Stomach smooth muscle (tissue), 2 donors: ENCODE data around the gene RPL13.

Experiments used
- H3K27ac ChIP-seq: one replicate; pipeline ENCODE4 v1.7.0; 2013; ENCODE audit warnings: mild to moderate bottlenecking, low read length, inconsistent platforms
- H3K27me3 ChIP-seq, 2 donors: one replicate each; pipeline ENCODE4 v1.7.0; 2013; ENCODE audit warnings: low read length in 2 of 2; ENCODE audit not compliant: insufficient read depth in 2 of 2, control insufficient read depth in 1 of 2
- H3K36me3 ChIP-seq, 2 donors: one replicate each; pipeline ENCODE4 v1.7.0; 2013; ENCODE audit warnings: low read length in 2 of 2; ENCODE audit not compliant: control insufficient read depth in 2 of 2, insufficient read depth in 2 of 2
- H3K4me1 ChIP-seq: one replicate; pipeline ENCODE4 v1.7.0; 2013; ENCODE audit warnings: low read length; ENCODE audit not compliant: control insufficient read depth, insufficient read depth
- H3K4me3 ChIP-seq, 2 donors: one replicate each; pipeline ENCODE4 v1.7.0; 2013; ENCODE audit warnings: low read length in 2 of 2
- H3K9ac ChIP-seq, 2 donors: one replicate each; pipeline ENCODE4 v1.7.0; 2013; ENCODE audit warnings: low read length in 2 of 2, mild to moderate bottlenecking in 1 of 2
- H3K9me3 ChIP-seq, 2 donors: one replicate each; pipeline ENCODE4 v1.7.0; 2013; ENCODE audit warnings: low read length in 2 of 2; ENCODE audit not compliant: control insufficient read depth in 2 of 2
- donor health status: healthy.
- donor health status: Pancreatic carcinoma.

RPL13 gene

DNA sequence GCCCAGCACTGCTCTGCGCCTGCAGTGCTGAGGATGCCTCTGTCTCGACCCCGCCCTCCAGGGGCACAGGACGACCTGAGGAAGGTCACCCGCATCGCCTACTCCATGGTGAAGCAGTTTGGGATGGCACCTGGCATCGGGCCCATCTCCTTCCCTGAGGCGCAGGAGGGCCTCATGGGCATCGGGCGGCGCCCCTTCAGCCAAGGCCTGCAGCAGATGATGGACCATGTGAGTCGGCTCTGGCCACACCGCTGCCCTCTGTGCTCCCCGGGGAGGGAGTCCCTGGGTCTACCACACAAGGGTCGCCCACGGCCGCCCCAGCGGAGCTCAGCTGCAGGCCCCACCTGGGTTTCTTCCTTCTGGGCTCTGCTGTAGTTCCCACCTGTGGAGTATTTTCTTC lies 6.7 kb upstream of the RPL13 start:
- no peaks in the 10 kb centered on the region for H3K4me1 ChIP-seq
- H3K27me3 ChIP-seq = no peaks in the 10 kb centered on the region
- H3K4me3 ChIP-seq = no peak overlapping the region
- H3K27ac ChIP-seq = no peak overlapping the region
- H3K9ac ChIP-seq = no peak overlapping the region
- peaks cover 24 to 64% of the 10 kb centered on the region in 2 donors for H3K36me3 ChIP-seq
- no peaks in the 10 kb centered on the region for H3K9me3 ChIP-seq

DNA sequence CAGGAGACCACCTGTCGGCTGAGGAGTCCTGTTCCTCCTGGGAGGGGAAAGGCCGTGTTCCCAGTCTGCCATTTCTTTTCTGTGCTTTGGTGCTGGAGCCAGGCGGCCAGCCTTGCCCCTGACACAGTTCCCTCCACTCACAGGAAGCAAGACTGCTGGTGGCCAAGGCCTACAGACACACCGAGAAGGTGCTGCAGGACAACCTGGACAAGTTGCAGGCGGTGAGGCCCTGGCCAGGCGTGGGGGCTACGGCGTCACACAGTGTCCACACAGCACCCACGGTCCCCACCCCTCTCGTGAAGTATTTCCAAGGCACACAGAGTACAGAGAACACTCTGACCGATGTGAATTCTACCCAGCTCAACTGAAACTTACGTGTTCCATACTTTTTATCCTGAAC lies 6.1 kb upstream of the RPL13 start:
- no peaks in the 10 kb centered on the region for H3K4me1 ChIP-seq
- H3K36me3 ChIP-seq = peaks cover 19 to 58% of the 10 kb centered on the region in 2 donors
- H3K9me3 ChIP-seq = no peaks in the 10 kb centered on the region
- no peak overlapping the region for H3K9ac ChIP-seq
- H3K4me3 ChIP-seq = no peak overlapping the region
- H3K27ac ChIP-seq = no peak overlapping the region
- H3K27me3 ChIP-seq = no peaks in the 10 kb centered on the region

DNA sequence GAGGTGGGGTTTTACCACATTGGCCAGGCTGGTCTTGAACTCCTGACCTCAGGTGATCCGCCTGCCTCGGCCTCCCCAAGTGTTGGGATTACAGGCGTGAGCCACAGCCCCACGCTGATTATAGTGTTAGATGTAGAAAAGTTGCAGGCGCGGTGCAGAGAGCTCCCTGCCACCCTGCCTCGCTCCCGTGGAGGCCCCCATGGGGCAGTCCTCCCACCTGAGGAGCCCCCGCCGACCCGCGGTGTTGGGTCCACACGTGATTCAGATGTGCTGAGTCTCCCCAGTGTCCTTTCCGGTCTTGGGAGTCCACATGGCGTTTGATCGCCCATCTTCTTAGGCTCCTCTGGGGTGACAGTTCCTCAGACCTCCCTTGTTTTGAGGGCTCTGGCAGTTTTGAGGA lies 5.2 kb upstream of the RPL13 start:
- Histone ChIP-seq H3K4me1 (peaks cover 5% of the 10 kb centered on the region), H3K27ac (no peak overlapping the region), H3K36me3 (peaks cover 19 to 52% of the 10 kb centered on the region in 2 donors), H3K4me3 (no peak overlapping the region), H3K9me3 (no peaks in the 10 kb centered on the region), H3K27me3 (no peaks in the 10 kb centered on the region), H3K9ac (no peak overlapping the region)

DNA sequence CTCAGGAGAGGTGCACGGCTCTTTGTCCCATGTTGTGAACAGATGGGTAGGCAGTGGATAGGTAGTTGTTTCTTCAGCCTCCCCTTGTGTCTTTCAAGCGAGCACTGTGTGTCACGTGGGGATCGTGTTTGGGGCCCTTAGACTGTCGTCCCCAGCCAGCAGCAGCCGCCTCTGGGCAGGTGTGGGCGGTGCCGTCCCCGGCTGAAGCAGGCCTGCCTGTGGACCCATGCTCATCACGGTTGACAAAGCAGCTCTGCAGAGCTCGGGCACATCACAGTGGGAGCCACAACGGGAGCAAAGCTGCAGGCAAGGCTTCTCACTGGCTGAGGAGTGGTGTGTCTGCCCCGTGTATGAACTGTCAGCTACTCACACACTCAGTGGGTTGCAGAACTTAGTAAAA lies 4.7 kb upstream of the RPL13 start:
- H3K9me3 ChIP-seq = no peaks in the 10 kb centered on the region
- H3K27me3 ChIP-seq = no peaks in the 10 kb centered on the region
- H3K9ac ChIP-seq = no peak overlapping the region
- no peak overlapping the region for H3K27ac ChIP-seq
- H3K36me3 ChIP-seq = peaks cover 19 to 50% of the 10 kb centered on the region in 2 donors
- no peak overlapping the region for H3K4me3 ChIP-seq
- H3K4me1 ChIP-seq = peaks cover 5% of the 10 kb centered on the region

DNA sequence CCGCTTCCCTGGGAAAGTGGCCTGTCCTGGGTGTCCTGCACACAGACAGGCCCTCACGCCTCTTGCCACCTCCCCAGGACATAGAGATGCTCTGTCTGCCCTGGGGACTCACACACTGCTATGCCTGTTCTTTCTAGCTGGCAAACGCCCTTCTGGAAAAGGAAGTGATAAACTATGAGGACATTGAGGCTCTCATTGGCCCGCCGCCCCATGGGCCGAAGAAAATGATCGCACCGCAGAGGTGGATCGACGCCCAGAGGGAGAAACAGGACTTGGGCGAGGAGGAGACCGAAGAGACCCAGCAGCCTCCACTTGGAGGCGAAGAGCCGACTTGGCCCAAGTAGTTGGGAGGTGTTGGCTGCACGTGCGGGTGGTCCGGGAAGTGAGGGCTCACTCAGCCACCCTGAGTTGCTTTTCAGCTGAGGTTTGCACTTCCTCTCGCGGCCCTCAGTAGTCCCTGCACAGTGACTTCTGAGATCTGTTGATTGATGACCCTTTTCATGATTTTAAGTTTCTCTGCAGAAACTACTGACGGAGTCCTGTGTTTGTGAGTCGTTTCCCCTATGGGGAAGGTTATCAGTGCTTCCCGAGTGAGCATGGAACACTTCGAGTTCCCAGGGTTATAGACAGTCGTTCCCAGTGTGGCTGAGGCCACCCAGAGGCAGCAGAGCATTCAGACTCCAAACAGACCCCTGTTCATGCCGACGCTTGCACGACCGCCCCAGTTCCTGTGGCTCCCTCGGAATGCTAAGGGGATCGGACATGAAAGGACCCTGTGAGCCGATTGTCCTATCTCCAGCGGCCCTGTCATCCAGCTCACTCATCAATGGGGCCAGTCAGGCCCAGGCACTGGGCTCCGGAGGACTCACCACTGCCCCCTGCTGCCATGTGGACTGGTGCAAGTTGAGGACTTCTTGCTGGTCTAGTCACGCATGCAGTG lies 3.5 kb upstream of the RPL13 start:
- H3K9ac ChIP-seq = no peak overlapping the region
- no peaks in the 10 kb centered on the region for H3K9me3 ChIP-seq
- H3K36me3 ChIP-seq = peaks cover 24 to 47% of the 10 kb centered on the region in 2 donors
- H3K27me3 ChIP-seq = no peaks in the 10 kb centered on the region
- peaks cover 16% of the 10 kb centered on the region for H3K4me1 ChIP-seq
- H3K4me3 ChIP-seq = no peak overlapping the region
- peak overlapping the region; percentile 24 for H3K27ac ChIP-seq

DNA sequence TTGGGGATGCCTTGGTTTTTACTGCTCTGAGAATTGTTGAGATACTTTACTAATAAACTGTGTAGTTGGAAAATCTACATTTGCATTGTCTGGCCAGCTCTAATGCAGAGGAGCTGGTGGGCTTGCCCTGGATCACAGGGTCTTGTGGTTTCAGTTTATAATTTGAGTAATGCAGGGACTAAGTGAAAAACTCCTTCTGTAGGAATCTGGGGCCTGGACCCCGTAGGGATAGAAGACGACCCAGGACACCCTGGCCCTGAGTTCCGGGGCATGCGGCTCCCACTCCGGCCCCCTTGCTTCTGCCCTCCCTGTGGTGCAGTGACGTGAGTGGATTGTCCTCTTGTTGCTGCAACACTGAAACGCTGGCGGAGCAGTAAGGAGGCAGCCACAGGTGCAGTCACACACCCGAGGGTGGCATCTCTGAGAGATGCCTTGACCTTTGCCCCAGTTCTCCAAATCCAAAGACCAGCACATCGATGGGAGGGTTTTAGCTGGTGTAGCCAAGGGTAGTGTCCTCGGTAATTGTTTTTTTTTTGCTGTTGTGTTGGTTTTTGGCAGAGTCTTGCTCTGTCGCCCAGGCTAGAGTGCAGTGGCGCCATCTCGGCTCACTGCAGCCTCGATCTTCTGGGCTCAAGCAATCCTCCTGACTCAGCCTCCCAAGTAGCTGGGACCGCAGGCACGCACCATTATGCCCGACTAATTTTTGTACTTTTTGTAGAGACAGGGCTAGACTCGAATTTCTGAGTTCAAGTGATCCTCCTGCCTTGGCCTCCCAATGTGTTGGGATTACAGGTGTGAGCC lies 2.6 kb upstream of the RPL13 start:
- H3K4me1 ChIP-seq = peaks cover 19% of the 10 kb centered on the region
- no peaks in the 10 kb centered on the region for H3K9me3 ChIP-seq
- peaks cover 22 to 47% of the 10 kb centered on the region in 2 donors for H3K36me3 ChIP-seq
- H3K27me3 ChIP-seq = no peaks in the 10 kb centered on the region
- peak overlapping the region; percentile 24 for H3K27ac ChIP-seq
- no peak overlapping the region for H3K4me3 ChIP-seq
- no peak overlapping the region for H3K9ac ChIP-seq

DNA sequence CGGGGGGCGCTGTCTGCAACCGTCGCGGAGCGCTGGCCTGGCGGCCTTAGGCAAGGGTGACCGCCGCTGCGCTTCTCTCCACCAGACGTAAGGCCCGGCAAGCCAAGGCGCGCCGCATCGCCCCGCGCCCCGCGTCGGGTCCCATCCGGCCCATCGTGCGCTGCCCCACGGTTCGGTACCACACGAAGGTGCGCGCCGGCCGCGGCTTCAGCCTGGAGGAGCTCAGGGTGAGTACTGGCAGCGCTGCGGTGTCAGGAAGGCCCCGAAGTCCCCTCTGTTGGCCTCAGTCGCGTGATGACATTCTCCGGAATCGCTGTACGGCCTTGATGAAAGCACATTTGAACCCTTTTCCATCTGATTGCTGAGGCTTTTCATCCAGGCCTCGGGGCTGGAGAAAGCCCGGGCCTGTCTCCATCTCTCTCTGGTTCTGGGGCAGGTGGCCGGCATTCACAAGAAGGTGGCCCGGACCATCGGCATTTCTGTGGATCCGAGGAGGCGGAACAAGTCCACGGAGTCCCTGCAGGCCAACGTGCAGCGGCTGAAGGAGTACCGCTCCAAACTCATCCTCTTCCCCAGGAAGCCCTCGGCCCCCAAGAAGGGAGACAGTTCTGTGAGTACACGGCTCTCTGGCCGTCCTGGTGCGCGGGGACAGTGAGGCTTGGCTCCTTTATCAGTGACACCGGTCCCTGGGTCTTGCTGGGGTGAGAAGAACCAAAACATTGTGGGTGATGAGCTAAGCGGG lies 831 bp downstream of the RPL13 start:
- Histone ChIP-seq H3K4me1 (peaks cover 44% of the 10 kb centered on the region), H3K9me3 (no peaks in the 10 kb centered on the region), H3K9ac (peak overlapping the region; percentile 87 to 95), H3K27me3 (no peaks in the 10 kb centered on the region), H3K4me3 (peak overlapping the region; percentile 84 to 90), H3K36me3 (peaks cover 31 to 40% of the 10 kb centered on the region in 2 donors), H3K27ac (peak overlapping the region; percentile 95)

DNA sequence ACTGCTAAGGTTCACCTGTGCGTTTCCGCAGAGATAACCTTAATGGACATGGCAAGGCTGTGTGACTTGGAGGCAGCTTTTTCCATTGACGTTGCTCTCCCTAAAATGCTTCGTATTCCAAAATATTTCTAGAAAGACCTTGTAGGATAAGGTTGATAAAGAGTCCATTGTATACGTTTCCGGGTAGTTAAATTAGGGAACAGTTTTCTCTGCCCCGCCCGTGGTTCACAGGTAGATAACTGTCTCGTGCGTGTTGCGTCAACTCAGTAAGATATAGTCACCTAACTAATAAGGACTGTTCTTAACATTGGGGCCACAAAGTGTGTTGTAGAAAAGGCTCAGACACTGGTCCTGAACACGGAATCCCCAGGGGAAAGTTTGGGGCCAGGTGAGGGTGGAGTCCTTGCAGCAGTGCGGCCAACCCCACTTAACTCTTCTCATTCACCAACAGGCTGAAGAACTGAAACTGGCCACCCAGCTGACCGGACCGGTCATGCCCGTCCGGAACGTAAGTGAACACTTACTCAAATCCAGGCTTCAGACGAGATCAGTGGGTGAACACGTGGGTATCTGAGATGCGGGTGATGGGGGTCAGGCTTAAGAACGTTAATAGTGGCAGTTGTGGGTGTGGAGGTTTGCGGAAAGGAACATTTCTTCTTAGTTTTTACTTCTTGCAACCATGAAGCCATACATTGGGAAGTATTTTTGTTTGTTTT lies 1.6 kb downstream of the RPL13 start:
- H3K36me3 ChIP-seq = peaks cover 31 to 35% of the 10 kb centered on the region in 2 donors

DNA sequence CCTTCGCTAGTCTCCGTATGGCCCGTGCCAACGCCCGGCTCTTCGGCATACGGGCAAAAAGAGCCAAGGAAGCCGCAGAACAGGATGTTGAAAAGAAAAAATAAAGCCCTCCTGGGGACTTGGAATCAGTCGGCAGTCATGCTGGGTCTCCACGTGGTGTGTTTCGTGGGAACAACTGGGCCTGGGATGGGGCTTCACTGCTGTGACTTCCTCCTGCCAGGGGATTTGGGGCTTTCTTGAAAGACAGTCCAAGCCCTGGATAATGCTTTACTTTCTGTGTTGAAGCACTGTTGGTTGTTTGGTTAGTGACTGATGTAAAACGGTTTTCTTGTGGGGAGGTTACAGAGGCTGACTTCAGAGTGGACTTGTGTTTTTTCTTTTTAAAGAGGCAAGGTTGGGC lies 2.5 kb downstream of the RPL13 start:
- H3K4me3 ChIP-seq = no peak overlapping the region
- H3K27ac ChIP-seq = no peak overlapping the region
- H3K36me3 ChIP-seq = peaks cover 31% of the 10 kb centered on the region in 2 donors
- H3K4me1 ChIP-seq = peaks cover 46% of the 10 kb centered on the region
- no peaks in the 10 kb centered on the region for H3K9me3 ChIP-seq
- no peak overlapping the region for H3K9ac ChIP-seq
- H3K27me3 ChIP-seq = no peaks in the 10 kb centered on the region

More for the DNA sequence above, 1.6 kb downstream of the RPL13 start:
- Histone ChIP-seq H3K9me3 (no peaks in the 10 kb centered on the region), H3K9ac (peak overlapping the region; percentile 87 to 95), H3K27ac (no peak overlapping the region), H3K4me1 (peaks cover 46% of the 10 kb centered on the region), H3K4me3 (peak overlapping the region; percentile 84 to 90), H3K27me3 (no peaks in the 10 kb centered on the region)
